ENCODE results near the gene NDUFB4.

NDUFB4 gene

DNA sequence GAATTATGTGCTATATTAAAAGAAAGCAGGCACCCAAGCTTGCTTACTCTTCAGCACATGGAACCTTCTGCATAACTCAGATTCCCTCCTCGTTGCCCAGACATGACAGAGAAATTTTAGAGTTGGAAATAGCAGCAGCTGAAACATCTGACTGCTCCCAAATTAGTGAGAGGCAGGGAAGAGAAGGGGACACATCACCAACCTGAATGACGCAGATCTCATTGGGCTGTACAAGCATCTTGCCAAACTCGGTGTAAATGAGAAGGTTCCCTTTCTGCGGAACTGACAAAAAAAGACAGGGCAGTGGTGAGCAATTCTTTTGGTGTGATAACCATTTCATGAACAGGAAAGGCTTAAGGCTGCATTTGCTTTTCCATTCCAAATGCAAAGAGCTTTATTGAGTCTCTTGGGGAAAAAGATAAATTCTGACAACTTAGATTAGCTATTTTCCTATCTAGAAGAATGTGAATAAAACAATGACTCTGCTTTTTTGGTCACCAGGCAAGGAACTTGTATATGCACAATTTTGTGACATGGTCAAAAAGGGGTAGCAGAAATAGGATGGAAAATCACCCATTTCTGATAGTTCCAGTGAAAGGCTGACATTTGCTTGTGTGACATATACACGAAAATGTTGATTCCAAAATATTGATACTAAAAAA is 50.8 kb downstream of the NDUFB4 start:
- H2BK5ac ChIP-seq (ENCODE audit: low read depth, low read length, poor library complexity, severe bottlenecking): no peak overlapping the region
- H3K9me3 ChIP-seq (ENCODE audit: control insufficient read depth, low read length): no peaks in the 10 kb centered on the region
- no peak overlapping the region for H3K18ac ChIP-seq (ENCODE audit: low read depth in 1 of 2, low read length in 2 of 2)
- no peak overlapping the region for H3K4me3 ChIP-seq (ENCODE audit: insufficient read depth in 1 of 2, low read depth in 1 of 2, low read length in 2 of 2)
- H3K4ac ChIP-seq (ENCODE audit: low read depth in 1 of 2, low read length in 2 of 2): no peak overlapping the region
- no peak overlapping the region for H2AK5ac ChIP-seq (ENCODE audit: low read length, severe bottlenecking)
- H2AFZ ChIP-seq (ENCODE audit: low read depth, low read length): no peak overlapping the region
- no peaks in the 10 kb centered on the region for H3K27me3 ChIP-seq (ENCODE audit: control insufficient read depth in 1 of 2, insufficient read depth in 1 of 2, low read length in 2 of 2)
- no peak overlapping the region for H3K14ac ChIP-seq (ENCODE audit: low read length in 2 of 2)
- no peak overlapping the region for H2BK12ac ChIP-seq (ENCODE audit: low read length in 2 of 2)
- H3K36me3 ChIP-seq (ENCODE audit: control insufficient read depth in 1 of 2, insufficient read depth in 2 of 2, low read depth in 1 of 2, low read length in 2 of 2): no peaks in the 10 kb centered on the region
- no peak overlapping the region for H4K91ac ChIP-seq (ENCODE audit: low read length)
- H3K23ac ChIP-seq (ENCODE audit: low read length in 2 of 2): no peak overlapping the region
- no peak overlapping the region for H3K27ac ChIP-seq (ENCODE audit: low read length, poor library complexity, severe bottlenecking)
- H3K79me1 ChIP-seq (replicated peaks; ENCODE audit: low read length, poor library complexity, severe bottlenecking): no peaks in the 10 kb centered on the region
- no peak overlapping the region for H4K8ac ChIP-seq (ENCODE audit: low read length)
- H3K4me2 ChIP-seq (ENCODE audit: low read length, poor library complexity, severe bottlenecking): no peak overlapping the region
- DNase-seq: no peak
- 88% methylated on average over 4 of the region's 5 CpGs for WGBS
- no peak overlapping the region for H3K9ac ChIP-seq (ENCODE audit: low read length)
- H3K4me1 ChIP-seq (ENCODE audit: control insufficient read depth, insufficient read depth, low read depth, low read length): peaks cover 3% of the 10 kb centered on the region
- no peak overlapping the region for H2BK15ac ChIP-seq (ENCODE audit: low read depth, poor library complexity, severe bottlenecking)
- no peak overlapping the region for H2BK120ac ChIP-seq (ENCODE audit: low read depth, low read length)

GRCh38 chr3:120648290-120648689 is 52.2 kb downstream of the NDUFB4 start:
- no peak for DNase-seq
- Histone ChIP-seq H3K4me2 (ENCODE audit: low read length, poor library complexity, severe bottlenecking) (no peak overlapping the region), H3K27me3 (ENCODE audit: control insufficient read depth in 1 of 2, insufficient read depth in 1 of 2, low read length in 2 of 2) (no peaks in the 10 kb centered on the region), H4K8ac (ENCODE audit: low read length) (no peak overlapping the region), H2AFZ (ENCODE audit: low read depth, low read length) (no peak overlapping the region), H4K91ac (ENCODE audit: low read length) (no peak overlapping the region), H3K79me1 (replicated peaks; ENCODE audit: low read length, poor library complexity, severe bottlenecking) (no peaks in the 10 kb centered on the region), H3K14ac (ENCODE audit: low read length in 2 of 2) (no peak overlapping the region), H2BK15ac (ENCODE audit: low read depth, poor library complexity, severe bottlenecking) (no peak overlapping the region), H2BK5ac (ENCODE audit: low read depth, low read length, poor library complexity, severe bottlenecking) (no peak overlapping the region), H3K4me3 (ENCODE audit: insufficient read depth in 1 of 2, low read depth in 1 of 2, low read length in 2 of 2) (no peak overlapping the region), H2BK12ac (ENCODE audit: low read length in 2 of 2) (no peak overlapping the region), H3K18ac (ENCODE audit: low read depth in 1 of 2, low read length in 2 of 2) (no peak overlapping the region), H3K9me3 (ENCODE audit: control insufficient read depth, low read length) (no peaks in the 10 kb centered on the region), H2AK5ac (ENCODE audit: low read length, severe bottlenecking) (no peak overlapping the region), H3K4ac (ENCODE audit: low read depth in 1 of 2, low read length in 2 of 2) (no peak overlapping the region), H3K36me3 (ENCODE audit: control insufficient read depth in 1 of 2, insufficient read depth in 2 of 2, low read depth in 1 of 2, low read length in 2 of 2) (no peaks in the 10 kb centered on the region), H2BK120ac (ENCODE audit: low read depth, low read length) (no peak overlapping the region), H3K27ac (ENCODE audit: low read length, poor library complexity, severe bottlenecking) (no peak overlapping the region), H3K9ac (ENCODE audit: low read length) (no peak overlapping the region), H3K23ac (ENCODE audit: low read length in 2 of 2) (no peak overlapping the region), H3K4me1 (ENCODE audit: control insufficient read depth, insufficient read depth, low read depth, low read length) (peaks cover 2% of the 10 kb centered on the region)
- 85% methylated on average over 5 of the region's 5 CpGs for WGBS

GRCh38 chr3:120649830-120650233 is 53.7 kb downstream of the NDUFB4 start:
- Histone ChIP-seq H3K18ac (ENCODE audit: low read depth in 1 of 2, low read length in 2 of 2) (no peak overlapping the region), H3K4me1 (ENCODE audit: control insufficient read depth, insufficient read depth, low read depth, low read length) (peaks cover 2% of the 10 kb centered on the region), H4K91ac (ENCODE audit: low read length) (no peak overlapping the region), H2BK15ac (ENCODE audit: low read depth, poor library complexity, severe bottlenecking) (no peak overlapping the region), H2BK120ac (ENCODE audit: low read depth, low read length) (no peak overlapping the region), H2AK5ac (ENCODE audit: low read length, severe bottlenecking) (no peak overlapping the region), H3K36me3 (ENCODE audit: control insufficient read depth in 1 of 2, insufficient read depth in 2 of 2, low read depth in 1 of 2, low read length in 2 of 2) (no peaks in the 10 kb centered on the region), H3K9me3 (ENCODE audit: control insufficient read depth, low read length) (no peaks in the 10 kb centered on the region), H4K8ac (ENCODE audit: low read length) (no peak overlapping the region), H3K23ac (ENCODE audit: low read length in 2 of 2) (no peak overlapping the region), H3K4me2 (ENCODE audit: low read length, poor library complexity, severe bottlenecking) (no peak overlapping the region), H2BK5ac (ENCODE audit: low read depth, low read length, poor library complexity, severe bottlenecking) (no peak overlapping the region), H3K4ac (ENCODE audit: low read depth in 1 of 2, low read length in 2 of 2) (no peak overlapping the region), H3K79me1 (replicated peaks; ENCODE audit: low read length, poor library complexity, severe bottlenecking) (no peaks in the 10 kb centered on the region), H3K4me3 (ENCODE audit: insufficient read depth in 1 of 2, low read depth in 1 of 2, low read length in 2 of 2) (no peak overlapping the region), H2AFZ (ENCODE audit: low read depth, low read length) (no peak overlapping the region), H2BK12ac (ENCODE audit: low read length in 2 of 2) (no peak overlapping the region), H3K27ac (ENCODE audit: low read length, poor library complexity, severe bottlenecking) (no peak overlapping the region), H3K9ac (ENCODE audit: low read length) (no peak overlapping the region), H3K14ac (ENCODE audit: low read length in 2 of 2) (no peak overlapping the region), H3K27me3 (ENCODE audit: control insufficient read depth in 1 of 2, insufficient read depth in 1 of 2, low read length in 2 of 2) (no peaks in the 10 kb centered on the region)
- no peak for DNase-seq
- WGBS: 56% methylated on average over 1 of the region's 3 CpGs

GRCh38 chr3:120650311-120650710 is 54.2 kb downstream of the NDUFB4 start:
- no peak overlapping the region for H2BK12ac ChIP-seq (ENCODE audit: low read length in 2 of 2)
- no peaks in the 10 kb centered on the region for H3K79me1 ChIP-seq (replicated peaks; ENCODE audit: low read length, poor library complexity, severe bottlenecking)
- H3K4ac ChIP-seq (ENCODE audit: low read depth in 1 of 2, low read length in 2 of 2): no peak overlapping the region
- no peaks in the 10 kb centered on the region for H3K9me3 ChIP-seq (ENCODE audit: control insufficient read depth, low read length)
- H2BK5ac ChIP-seq (ENCODE audit: low read depth, low read length, poor library complexity, severe bottlenecking): no peak overlapping the region
- WGBS: 78% methylated on average over 1 of the region's 2 CpGs
- H4K8ac ChIP-seq (ENCODE audit: low read length): no peak overlapping the region
- H3K14ac ChIP-seq (ENCODE audit: low read length in 2 of 2): no peak overlapping the region
- no peak overlapping the region for H3K9ac ChIP-seq (ENCODE audit: low read length)
- H2BK120ac ChIP-seq (ENCODE audit: low read depth, low read length): no peak overlapping the region
- no peak overlapping the region for H3K4me2 ChIP-seq (ENCODE audit: low read length, poor library complexity, severe bottlenecking)
- no peak overlapping the region for H4K91ac ChIP-seq (ENCODE audit: low read length)
- no peak overlapping the region for H3K4me3 ChIP-seq (ENCODE audit: insufficient read depth in 1 of 2, low read depth in 1 of 2, low read length in 2 of 2)
- no peaks in the 10 kb centered on the region for H3K27me3 ChIP-seq (ENCODE audit: control insufficient read depth in 1 of 2, insufficient read depth in 1 of 2, low read length in 2 of 2)
- H3K36me3 ChIP-seq (ENCODE audit: control insufficient read depth in 1 of 2, insufficient read depth in 2 of 2, low read depth in 1 of 2, low read length in 2 of 2): no peaks in the 10 kb centered on the region
- no peak overlapping the region for H3K18ac ChIP-seq (ENCODE audit: low read depth in 1 of 2, low read length in 2 of 2)
- no peaks in the 10 kb centered on the region for H3K4me1 ChIP-seq (ENCODE audit: control insufficient read depth, insufficient read depth, low read depth, low read length)
- H2AFZ ChIP-seq (ENCODE audit: low read depth, low read length): no peak overlapping the region
- DNase-seq: no peak
- H2AK5ac ChIP-seq (ENCODE audit: low read length, severe bottlenecking): no peak overlapping the region
- H2BK15ac ChIP-seq (ENCODE audit: low read depth, poor library complexity, severe bottlenecking): no peak overlapping the region
- H3K27ac ChIP-seq (ENCODE audit: low read length, poor library complexity, severe bottlenecking): no peak overlapping the region
- H3K23ac ChIP-seq (ENCODE audit: low read length in 2 of 2): no peak overlapping the region

All from mesenchymal stem cell (in vitro differentiated cells and primary cell).